GM12878 (cell line): ENCODE measurements around the gene GMPR2.

ENCODE experiments used
- BCL3 ChIP-seq: IDR thresholded peaks from 2 replicates; pipeline ENCODE4 v1.6.1; 2011; ENCODE audit warnings: borderline replicate concordance, low read depth, mild to moderate bottlenecking, moderate library complexity, low read length; ENCODE audit not compliant: insufficient read depth, poor library complexity, severe bottlenecking
- CTCF ChIP-seq, 3 experiments: IDR thresholded peaks in 2 of 3; conservative IDR thresholded peaks in 1 of 3; 2 replicates each; pipeline ENCODE4 v1.5.1; 2011; ENCODE audit warnings: low read depth in 3 of 3, low read length in 3 of 3, mild to moderate bottlenecking in 3 of 3, control low read depth in 2 of 3, moderate library complexity in 2 of 3, inconsistent platforms in 1 of 3, mixed read lengths in 1 of 3; ENCODE audit not compliant: control insufficient read depth in 2 of 3, insufficient read depth in 1 of 3; ENCODE audit errors: extremely low read depth in 1 of 3
- HDAC6 ChIP-seq: fragments of 200-600 bp; sonication (generic); IDR thresholded peaks from one replicate; pipeline ENCODE4 v1.8.0; 2017; ENCODE audit warnings: antibody characterized with exemption; ENCODE audit not compliant: unreplicated experiment
- MAX ChIP-seq: IDR thresholded peaks from 2 replicates; pipeline ENCODE4 v1.6.1; 2012; ENCODE audit warnings: low read depth, low read length, improper control_type of control experiment
- PAX8 ChIP-seq: fragments of 450-650 bp; IDR thresholded peaks from 2 replicates; pipeline ENCODE4 v1.6.1; 2017; ENCODE audit warnings: mild to moderate bottlenecking, moderate library complexity
- PBX3 ChIP-seq: IDR thresholded peaks from 2 replicates; pipeline ENCODE4 v1.6.1; 2011; ENCODE audit warnings: mild to moderate bottlenecking, low read depth, low read length, moderate library complexity; ENCODE audit not compliant: insufficient replicate concordance
- USF1 ChIP-seq: IDR thresholded peaks from 2 replicates; pipeline ENCODE4 v1.6.1; 2011; ENCODE audit warnings: borderline replicate concordance, low read depth, mild to moderate bottlenecking, moderate library complexity, mixed read lengths, low read length; ENCODE audit not compliant: insufficient read depth; ENCODE audit errors: extremely low read length

GRCh38 chr14:24184104-24184970, 48.4 kb upstream of the GMPR2 start:
- TF ChIP-seq USF1 (no peak), CTCF (IDR thresholded peaks at IDR 0.05 in 2 of 3, conservative IDR thresholded peaks at IDR 0.05 in 1 of 3; ENCODE audit: control insufficient read depth in 2 of 3, extremely low read depth in 1 of 3, insufficient read depth in 1 of 3, low read depth in 3 of 3, low read length in 3 of 3) (no peak), PAX8 (no peak), MAX (no peak), BCL3 (no peak), HDAC6 (no peak), PBX3 (no peak)
